Esophagus muscularis mucosa (tissue), 4 donors: Measurements from ENCODE around the gene PID1. TPM values are rescaled to one million over a fixed set of nuclear protein-coding genes. Genes with fewer than 3 reads are reported as not detected.

Experiments used
- DNase-seq: peaks from one replicate; pipeline ENCODE4 v3.0.0-alpha.2; 2017; ENCODE audit errors: extremely low spot score
- H3K27ac ChIP-seq, 4 donors: fragments of 200-600 bp; sonication (generic); replicated peaks in 1 of 4; 1 replicate in 3 of 4; 2 replicates in 1 of 4; pipeline ENCODE4 v1.5.1; 2016 to 2019; ENCODE audit warnings: mild to moderate bottlenecking in 1 of 4
- H3K27me3 ChIP-seq, 4 donors: fragments of 200-600 bp; sonication (generic); one replicate each; pipeline versions ENCODE4 v1.5.1 to v1.6.0; 2016 to 2019
- H3K36me3 ChIP-seq, 4 donors: fragments of 200-600 bp; sonication (generic); one replicate each; pipeline ENCODE4 v1.5.1; 2016 to 2019
- H3K4me1 ChIP-seq, 4 donors: fragments of 200-600 bp; sonication (generic); one replicate each; pipeline ENCODE4 v1.5.1; 2016 to 2019
- H3K4me3 ChIP-seq, 4 donors: fragments of 200-600 bp; sonication (generic); 1 replicate in 2 of 4; 2 replicates in 2 of 4; pipeline ENCODE4 v1.5.1; 2016 to 2019; ENCODE audit warnings: mild to moderate bottlenecking in 4 of 4, moderate library complexity in 1 of 4
- H3K9me3 ChIP-seq, 4 donors: fragments of 200-600 bp; sonication (generic); 1 replicate in 3 of 4; 2 replicates in 1 of 4; pipeline ENCODE4 v1.5.1; 2016 to 2019
- CTCF ChIP-seq, 3 experiments: fragments of 200-600 bp in 2 of 3; fragments of 450-650 bp in 1 of 3; sonication (generic) in 2 of 3; IDR thresholded peaks; one replicate each; pipeline ENCODE4 v1.5.1; 2017 to 2019; ENCODE audit warnings: antibody characterized with exemption in 3 of 3, mild to moderate bottlenecking in 2 of 3, moderate library complexity in 1 of 3
- EP300 ChIP-seq: sonication (generic); formaldehyde crosslinking; IDR thresholded peaks from one replicate; pipeline ENCODE4 v1.6.1; 2017; ENCODE audit warnings: antibody characterized with exemption
- POLR2A ChIP-seq: fragments of 450-650 bp; IDR thresholded peaks from one replicate; pipeline ENCODE4 v1.6.1; 2017; ENCODE audit warnings: antibody characterized with exemption, moderate library complexity, mild to moderate bottlenecking, low read depth
- POLR2AphosphoS5 ChIP-seq, 2 donors: sonication (generic); formaldehyde crosslinking; IDR thresholded peaks; one replicate each; pipeline ENCODE4 v1.6.1; 2017; ENCODE audit warnings: antibody characterized with exemption in 2 of 2
- WGBS: methylation state at CpG from one replicate; pipeline ENCODE4 v1.1.5; 2018; 5-methylcytosine and 5-hydroxymethylcytosine counted together
- intact Hi-C: fragments of 100-400 bp; cut with DNase I; formaldehyde crosslinking; loops from one replicate; pipeline ENCODE4 v1.15.1; 2023
- total RNA-seq, 4 donors: library from RNA; depleted of rRNA; stranded (reverse); fragments of >200 nt; gene quantifications; one replicate each; pipeline versions ENCODE4 v1.1.0 to v1.2.1, GENCODE V29; 2016

Gene PID1
- total RNA-seq, 4 donors from 2014 or later, result 48.2 to 68.7 (median 55.4) TPM

- Histone ChIP-seq H3K4me1 (peaks cover 0 to 3% (median 0%) of the 10 kb centered on the region in 4 donors), H3K9me3 (no peaks in the 10 kb centered on the region), H3K4me3 (no peak overlapping the region), H3K27ac (no peak overlapping the region), H3K36me3 (no peaks in the 10 kb centered on the region), H3K27me3 (no peaks in the 10 kb centered on the region)
- intact Hi-C loops, result no loop called here
- 82% methylated on average over 2 of the region's 2 CpGs for WGBS
- TF ChIP-seq POLR2AphosphoS5 (IDR thresholded peaks at IDR 0.05) (no peak), CTCF (IDR thresholded peaks at IDR 0.05) (no peak), POLR2A (no peak), EP300 (no peak)
- no peak for DNase-seq
Observed at GRCh38 chr2:229041691-229042090, 229.4 kb downstream of the PID1 start.

- no peak for DNase-seq
- H3K27me3 ChIP-seq, result no peaks in the 10 kb centered on the region
- TF ChIP-seq POLR2AphosphoS5 (IDR thresholded peaks at IDR 0.05), result no peak
- no peak for TF ChIP-seq POLR2A
- TF ChIP-seq EP300, result no peak
- TF ChIP-seq CTCF (IDR thresholded peaks at IDR 0.05), result no peak
- no peaks in the 10 kb centered on the region for H3K4me1 ChIP-seq
- H3K27ac ChIP-seq, result no peak overlapping the region
- H3K4me3 ChIP-seq, result no peak overlapping the region
- H3K9me3 ChIP-seq, result no peaks in the 10 kb centered on the region
- H3K36me3 ChIP-seq, result no peaks in the 10 kb centered on the region
- intact Hi-C loops, result no loop called here
- WGBS, result 84% methylated on average over 4 of the region's 4 CpGs
Observed at GRCh38 chr2:229037621-229038020, 233.5 kb downstream of the PID1 start.

DNA sequence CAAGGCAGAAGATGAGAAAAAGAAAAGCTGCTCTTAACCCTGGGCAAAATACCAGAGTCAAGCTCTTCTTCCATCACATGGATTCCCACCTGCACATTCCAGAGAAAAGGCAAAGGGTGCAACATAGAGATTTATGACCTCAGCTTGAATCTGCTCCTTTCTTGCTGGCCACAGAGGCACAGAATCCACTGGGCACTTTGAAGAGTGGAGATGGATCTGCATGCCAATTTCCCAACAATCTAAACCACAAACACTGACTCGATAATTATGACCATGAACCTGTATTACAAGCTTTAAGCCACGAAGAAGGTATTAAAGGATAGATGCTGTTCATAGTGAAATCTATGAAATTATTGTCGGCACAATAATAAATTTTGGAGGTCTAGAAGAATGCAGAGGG is 237.3 kb downstream of the PID1 start:
- Histone ChIP-seq H3K4me3 (no peak overlapping the region), H3K27ac (no peak overlapping the region), H3K36me3 (no peaks in the 10 kb centered on the region), H3K4me1 (no peaks in the 10 kb centered on the region), H3K27me3 (no peaks in the 10 kb centered on the region), H3K9me3 (no peaks in the 10 kb centered on the region)
- DNase-seq, result no peak
- TF ChIP-seq EP300, result no peak
- no peak for TF ChIP-seq POLR2AphosphoS5 (IDR thresholded peaks at IDR 0.05)
- no peak for TF ChIP-seq POLR2A
- no peak for TF ChIP-seq CTCF (IDR thresholded peaks at IDR 0.05)
- intact Hi-C loops, result no loop called here
- 94% methylated on average over 3 of the region's 3 CpGs for WGBS

GRCh38 chr2:229032608-229033234 is 238.4 kb downstream of the PID1 start:
- no peak overlapping the region for H3K27ac ChIP-seq
- intact Hi-C loops, result no loop called here
- H3K4me3 ChIP-seq, result no peak overlapping the region
- no peaks in the 10 kb centered on the region for H3K9me3 ChIP-seq
- no peaks in the 10 kb centered on the region for H3K4me1 ChIP-seq
- TF ChIP-seq POLR2A (no peak), POLR2AphosphoS5 (IDR thresholded peaks at IDR 0.05) (no peak), EP300 (no peak), CTCF (IDR thresholded peaks at IDR 0.05) (no peak)
- WGBS, result 92% methylated on average over 9 of the region's 9 CpGs
- no peaks in the 10 kb centered on the region for H3K27me3 ChIP-seq
- H3K36me3 ChIP-seq, result no peaks in the 10 kb centered on the region
- no peak for DNase-seq
